ENCODE results near the gene BAHD1. TPM values are rescaled to one million over a fixed set of nuclear protein-coding genes. Genes with fewer than 3 reads are reported as not detected.

BAHD1 gene
- total RNA-seq, 4 donors from 2014 or later = 12.8 to 18.5 (median 16.2) TPM

DNA sequence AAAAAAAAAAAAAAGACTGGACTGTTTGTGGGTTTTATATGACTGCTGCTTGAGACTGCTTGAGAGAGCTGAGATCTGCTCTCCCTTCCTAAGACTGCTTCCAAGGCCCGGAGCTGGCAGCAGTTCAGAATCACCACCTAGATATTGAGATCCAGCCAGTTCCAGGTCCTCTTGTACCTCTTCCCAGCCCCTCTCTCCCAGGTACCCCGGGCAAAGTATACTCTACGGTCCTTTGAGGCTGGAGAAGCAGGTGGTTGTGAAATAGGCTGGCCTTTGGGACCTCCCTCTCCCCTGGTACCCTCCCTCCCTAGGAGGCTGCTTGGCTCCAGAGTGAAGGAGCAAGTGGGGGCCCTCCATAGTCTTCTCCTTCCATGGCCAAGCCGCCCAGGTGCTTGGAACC is 12.6 kb upstream of the BAHD1 start:
- TF ChIP-seq, protein P1, sequence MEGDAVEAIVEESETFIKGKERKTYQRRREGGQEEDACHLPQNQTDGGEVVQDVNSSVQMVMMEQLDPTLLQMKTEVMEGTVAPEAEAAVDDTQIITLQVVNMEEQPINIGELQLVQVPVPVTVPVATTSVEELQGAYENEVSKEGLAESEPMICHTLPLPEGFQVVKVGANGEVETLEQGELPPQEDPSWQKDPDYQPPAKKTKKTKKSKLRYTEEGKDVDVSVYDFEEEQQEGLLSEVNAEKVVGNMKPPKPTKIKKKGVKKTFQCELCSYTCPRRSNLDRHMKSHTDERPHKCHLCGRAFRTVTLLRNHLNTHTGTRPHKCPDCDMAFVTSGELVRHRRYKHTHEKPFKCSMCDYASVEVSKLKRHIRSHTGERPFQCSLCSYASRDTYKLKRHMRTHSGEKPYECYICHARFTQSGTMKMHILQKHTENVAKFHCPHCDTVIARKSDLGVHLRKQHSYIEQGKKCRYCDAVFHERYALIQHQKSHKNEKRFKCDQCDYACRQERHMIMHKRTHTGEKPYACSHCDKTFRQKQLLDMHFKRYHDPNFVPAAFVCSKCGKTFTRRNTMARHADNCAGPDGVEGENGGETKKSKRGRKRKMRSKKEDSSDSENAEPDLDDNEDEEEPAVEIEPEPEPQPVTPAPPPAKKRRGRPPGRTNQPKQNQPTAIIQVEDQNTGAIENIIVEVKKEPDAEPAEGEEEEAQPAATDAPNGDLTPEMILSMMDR (IDR thresholded peaks at IDR 0.05) = no peak
- no peak for TF ChIP-seq POLR2A (IDR thresholded peaks at IDR 0.05)
- no peak overlapping the region for H3K4me3 ChIP-seq (ENCODE audit: low read depth, poor library complexity, severe bottlenecking)
- 84 to 94% methylated on average over 4 of the region's 4 CpGs for WGBS, 2 donors
- DNase-seq (ENCODE audit: low spot score in 2 of 2) = no peak
- intact Hi-C loops (cut with DNase I; ENCODE audit: low total_unique reads) = loop anchor here (10.0 kb wide), 1 partner anchor 53 kb away; no protein-coding TSS in a partner anchor

DNA sequence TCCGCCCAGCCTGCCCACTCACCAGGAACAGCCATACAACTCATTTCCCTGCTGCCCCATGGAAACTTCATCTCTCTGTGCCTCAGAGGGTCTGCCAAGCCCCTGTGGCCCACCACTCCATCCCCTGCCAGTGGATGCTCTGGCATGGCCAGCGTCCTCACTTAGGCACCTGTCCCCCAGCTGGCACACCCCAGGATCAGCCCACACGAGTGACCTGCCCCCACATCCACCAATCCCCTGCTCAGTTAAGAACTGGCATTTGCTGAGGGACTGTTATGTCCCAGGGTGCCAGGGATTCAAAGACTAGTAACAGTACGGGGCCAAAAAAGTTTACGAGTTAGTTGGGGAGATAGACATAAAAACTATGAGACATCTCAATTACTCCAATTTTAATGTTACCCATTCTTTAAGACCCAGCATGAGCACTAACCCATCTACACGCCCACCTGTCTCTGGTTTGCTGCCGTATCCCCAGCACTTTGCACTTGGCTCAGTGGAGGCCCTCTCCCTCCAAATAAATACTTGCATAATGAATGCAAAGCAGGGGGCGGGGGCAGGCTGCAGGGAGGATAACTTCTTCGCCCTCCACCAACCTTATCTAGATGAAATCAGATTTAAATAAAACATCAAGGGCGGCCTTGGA is 11.6 kb upstream of the BAHD1 start:
- no peak for DNase-seq (ENCODE audit: low spot score in 2 of 2)
- TF ChIP-seq POLR2A (IDR thresholded peaks at IDR 0.05) = no peak
- TF ChIP-seq, protein P1 (IDR thresholded peaks at IDR 0.05) = no peak
- H3K4me3 ChIP-seq (ENCODE audit: low read depth, poor library complexity, severe bottlenecking) = no peak overlapping the region
- 72 to 75% methylated on average over 9 to 10 of the region's 10 CpGs for WGBS, 2 donors
- intact Hi-C loops (cut with DNase I; ENCODE audit: low total_unique reads) = loop anchor here (10.0 kb wide), 1 partner anchor 54 kb away; no protein-coding TSS in a partner anchor

DNA sequence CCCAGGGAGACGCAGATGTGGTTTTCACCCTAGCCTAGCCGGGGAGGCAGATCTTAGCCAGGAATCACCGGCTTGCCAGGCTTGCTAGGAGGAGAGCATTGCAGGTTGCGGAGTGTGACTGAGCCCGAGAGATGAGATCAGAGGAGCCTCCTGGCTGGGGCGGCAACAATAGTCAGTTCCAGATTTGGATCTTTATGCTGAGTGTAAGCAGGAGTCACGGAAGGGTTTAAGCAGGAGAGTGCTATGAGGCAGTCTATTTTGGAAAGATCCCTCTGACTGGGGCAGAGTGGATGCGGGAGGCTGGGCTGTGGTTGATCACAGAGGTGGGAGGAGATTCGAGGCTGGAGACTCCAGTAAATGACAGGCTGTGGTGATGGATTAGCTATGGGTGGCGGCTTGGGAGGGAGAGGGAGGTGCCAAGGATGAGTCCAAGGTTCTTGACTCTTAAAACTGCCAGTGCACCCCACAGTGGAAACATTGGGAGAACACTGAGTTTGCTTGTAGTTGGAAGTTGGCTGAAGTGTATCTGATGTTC is 10.4 kb upstream of the BAHD1 start:
- H3K4me3 ChIP-seq (ENCODE audit: low read depth, poor library complexity, severe bottlenecking) = no peak overlapping the region
- WGBS, 2 donors = 34 to 42% methylated on average over 10 of the region's 10 CpGs
- no peak for TF ChIP-seq POLR2A (IDR thresholded peaks at IDR 0.05)
- TF ChIP-seq, protein P1 (IDR thresholded peaks at IDR 0.05) = no peak
- intact Hi-C loops (cut with DNase I; ENCODE audit: low total_unique reads) = no loop called here
- peak in 1 of 2 donors; percentile 81 for DNase-seq (ENCODE audit: low spot score in 2 of 2)

DNA sequence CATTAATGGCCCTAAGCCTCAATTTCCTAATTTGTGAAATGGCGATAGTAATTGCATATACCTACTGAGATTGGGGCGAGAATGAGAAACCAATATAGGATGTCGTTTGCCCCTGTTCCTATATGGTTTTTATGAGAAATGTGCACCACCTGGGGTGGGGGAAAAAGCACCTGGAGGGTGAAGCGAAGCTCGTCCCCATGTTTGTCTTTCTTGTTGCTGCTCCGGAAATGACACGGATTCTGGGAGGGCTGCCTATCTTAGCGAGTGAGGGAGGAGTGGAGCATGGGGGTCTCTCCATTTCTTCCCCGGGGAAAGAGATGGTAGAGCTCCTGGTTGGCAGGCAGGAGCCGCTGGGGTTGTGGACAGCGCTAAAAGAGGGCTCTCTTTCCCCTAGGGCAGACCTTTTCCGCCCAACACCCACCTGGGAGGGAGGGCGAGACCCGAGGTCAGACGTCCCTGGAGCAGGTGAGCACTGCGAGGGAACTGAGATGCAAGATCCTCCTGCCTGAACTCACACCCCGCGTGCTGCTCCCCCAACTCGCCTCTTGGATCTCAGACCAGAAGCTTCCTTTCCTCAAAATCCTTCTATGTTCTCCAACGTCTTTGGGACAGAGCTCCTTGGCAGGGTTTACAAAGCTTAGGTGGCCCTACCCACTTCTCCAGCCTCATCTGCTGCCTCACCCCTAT is 5.6 kb upstream of the BAHD1 start:
- WGBS, 2 donors = 62 to 71% methylated on average over 20 of the region's 20 CpGs
- TF ChIP-seq, protein P1 (IDR thresholded peaks at IDR 0.05) = no peak
- no peak for TF ChIP-seq POLR2A (IDR thresholded peaks at IDR 0.05)
- intact Hi-C loops (cut with DNase I; ENCODE audit: low total_unique reads) = no loop called here
- no peak overlapping the region for H3K4me3 ChIP-seq (ENCODE audit: low read depth, poor library complexity, severe bottlenecking)
- no peak for DNase-seq (ENCODE audit: low spot score in 2 of 2)

DNA sequence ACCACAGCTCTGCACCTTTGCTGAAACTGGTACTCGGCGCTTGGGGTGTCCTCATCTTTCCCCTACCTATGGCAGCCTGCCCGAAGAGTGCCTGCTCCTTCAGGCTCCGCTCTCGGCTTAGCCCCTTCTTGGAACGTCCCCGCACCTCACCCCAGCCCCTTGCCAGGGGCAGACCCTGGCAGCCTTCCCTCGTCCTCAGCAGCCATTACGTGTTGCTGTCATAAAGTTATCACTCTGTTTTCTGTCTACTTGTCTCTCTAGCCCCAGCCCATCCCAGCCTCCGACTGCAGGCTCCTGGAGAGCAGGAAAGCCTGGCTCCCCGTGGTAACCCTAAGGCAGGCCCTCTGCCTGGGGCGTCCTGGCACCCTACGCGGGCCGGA is 5.1 kb upstream of the BAHD1 start:
- no peak for DNase-seq (ENCODE audit: low spot score in 2 of 2)
- intact Hi-C loops (cut with DNase I; ENCODE audit: low total_unique reads) = no loop called here
- no peak for TF ChIP-seq POLR2A (IDR thresholded peaks at IDR 0.05)
- TF ChIP-seq, protein P1 (IDR thresholded peaks at IDR 0.05) = no peak

More for the DNA sequence above, 5.1 kb upstream of the BAHD1 start:
- no peak overlapping the region for H3K4me3 ChIP-seq (ENCODE audit: low read depth, poor library complexity, severe bottlenecking)
- 11 to 12% methylated on average over 10 to 13 of the region's 15 CpGs for WGBS, 2 donors
